H1 (cell line): ENCODE measurements around the gene DSG4. TPM values are rescaled to one million over a fixed set of nuclear protein-coding genes. Genes with fewer than 3 reads are reported as not detected.

Experiments
- ATF3 ChIP-seq: IDR thresholded peaks from 2 replicates; pipeline ENCODE4 v1.6.1; 2011; ENCODE audit warnings: low read depth, mild to moderate bottlenecking, low read length; ENCODE audit not compliant: insufficient read depth
- BRCA1 ChIP-seq: IDR thresholded peaks from 2 replicates; pipeline ENCODE4 v1.6.1; 2012; ENCODE audit warnings: low read depth, low read length, improper control_type of control experiment
- SIN3A ChIP-seq, 2 experiments: IDR thresholded peaks in 1 of 2; conservative IDR thresholded peaks in 1 of 2; 2 replicates each; pipeline ENCODE4 v1.6.1; 2011 to 2012; ENCODE audit warnings: low read length in 2 of 2, improper control_type of control experiment in 1 of 2, low read depth in 1 of 2, mild to moderate bottlenecking in 1 of 2
- SP1 ChIP-seq: IDR thresholded peaks from 2 replicates; pipeline ENCODE4 v1.6.1; 2011; ENCODE audit warnings: low read depth, low read length
- ZNF274 ChIP-seq: IDR thresholded peaks from 2 replicates; pipeline ENCODE4 v1.7.0; 2012; ENCODE audit warnings: low read length, borderline replicate concordance; ENCODE audit errors: extremely low read depth
- polyA plus RNA-seq, 7 experiments: library from polyadenylated mRNA; depleted of rRNA in 3 of 7; stranded (reverse) in 5 of 7; unstranded in 2 of 7; fragments of >200 nt in 5 of 7; fragments of 200-250 nt in 2 of 7; gene quantifications; 1 replicate in 5 of 7; 2 replicates in 1 of 7; 4 replicates in 1 of 7; pipeline versions ENCODE4 v1.2.1 to v1.2.3, GENCODE V29; 2011 to 2013; ENCODE audit warnings: missing spikeins in 2 of 7, mixed read lengths in 2 of 7
- small RNA-seq: library from polyadenylated mRNA; stranded (forward); fragments of <200 nt; extraction: miRNeasy Mini kit (QIAGEN cat#:217004); gene quantifications from one replicate; pipeline ENCODE3, GENCODE V24; 2013; ENCODE audit not compliant: insufficient read depth
- total RNA-seq: library from RNA; stranded (reverse); fragmentation: NEBNext Ultra II Directional; extraction: Animal tissue kit (Norgen Biotek cat#: 25700); gene quantifications from 2 replicates; pipeline ENCODE4 v1.2.1, GENCODE V29; 2021

The DSG4 gene
- total and polyA plus RNA-seq, 2 of the 8 experiments (the other 6 are each of a cell fraction or from before 2014, with no cell fraction given): not detected

DNA sequence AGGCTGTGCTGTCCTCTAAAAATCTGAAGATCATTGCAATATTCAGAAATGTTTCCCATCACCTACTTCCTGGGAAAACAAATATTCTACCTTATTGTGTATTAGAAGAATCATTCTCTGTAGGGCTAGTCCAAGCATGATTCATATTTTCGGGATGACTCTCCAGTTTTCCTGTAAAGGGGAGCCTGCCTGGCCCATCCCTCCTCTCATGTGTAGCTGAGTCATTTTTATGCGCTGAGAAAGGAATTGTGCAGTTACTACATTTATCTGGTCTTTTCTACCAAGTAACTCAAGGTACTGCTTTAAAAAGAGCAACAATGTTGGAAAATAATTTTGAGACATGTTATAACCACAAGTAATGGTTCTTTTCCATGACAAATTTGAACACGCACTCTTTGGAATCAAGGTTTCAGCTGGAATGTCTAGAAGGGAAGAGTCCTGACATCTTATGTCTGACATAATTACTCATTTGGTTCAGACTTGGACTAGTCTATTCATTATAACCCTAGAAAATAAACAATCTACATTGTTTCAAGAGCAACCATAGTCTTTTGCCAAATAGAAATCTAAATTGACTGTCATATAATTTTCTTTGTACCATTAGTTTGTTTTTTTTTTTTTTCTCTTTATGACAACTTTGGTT, 77.6 kb downstream of the DSG4 start (continued):
- TF ChIP-seq SIN3A (conservative IDR thresholded peaks at IDR 0.05 in 1 of 2, IDR thresholded peaks at IDR 0.05 in 1 of 2; ENCODE audit: low read depth in 1 of 2, low read length in 2 of 2) (no peak), BRCA1 (no peak), ZNF274 (no peak), ATF3 (no peak), SP1 (no peak)

Small RNAs within 50 kb of the gene (small RNA-seq; reads per million reads assigned to genes)
- not detected for gene RF00019
- not detected for gene RNU6-167P

Other genes with a start within 250 kb of the DSG4 start
- not detected in 2 replicates for gene DSC1, start 213.9 kb upstream of the DSG4 start, total RNA-seq
- gene DSC1, start 213.9 kb upstream of the DSG4 start, polyA plus RNA-seq (2011; rRNA removed): 0.02 TPM in 1 of 2 replicates, not detected in the other
- 0.06 TPM in 1 of 2 replicates, not detected in the other for gene DSG1, start 58.6 kb upstream of the DSG4 start, total RNA-seq
- gene DSG1, start 58.6 kb upstream of the DSG4 start, polyA plus RNA-seq (2011; rRNA removed): 0.06 TPM in 2 replicates
- 0.06 and 0.07 TPM in 2 replicates for gene DSG3, start 71.0 kb downstream of the DSG4 start, total RNA-seq
- 0.02 and 0.03 TPM in 2 replicates for gene DSG3, start 71.0 kb downstream of the DSG4 start, polyA plus RNA-seq (2011; rRNA removed)
- 138 and 144 TPM in 2 replicates for gene DSG2, start 121.4 kb downstream of the DSG4 start, total RNA-seq
- gene DSG2, start 121.4 kb downstream of the DSG4 start, polyA plus RNA-seq (2011; rRNA removed): 37.4 and 60.1 TPM in 2 replicates
- not detected in 2 replicates for gene TTR, start 215.1 kb downstream of the DSG4 start, total RNA-seq
- gene TTR, start 215.1 kb downstream of the DSG4 start, polyA plus RNA-seq (2011; rRNA removed): not detected in 2 replicates